HepG2 (cell line): ENCODE results near the gene INF2. TPM values are rescaled to one million over a fixed set of nuclear protein-coding genes. Genes with fewer than 3 reads are reported as not detected.

Experiments used
- CHD4 ChIP-seq: fragments of 200-600 bp; sonication (generic); IDR thresholded peaks from 2 replicates; pipeline ENCODE4 v1.7.0; 2017; ENCODE audit warnings: mild to moderate bottlenecking, low read length, borderline replicate concordance
- ETV5 ChIP-seq: IDR thresholded peaks from 2 replicates; pipeline ENCODE4 v1.6.1; 2018; ENCODE audit warnings: missing biosample characterization, missing genetic modification reagents, inconsistent platforms, borderline replicate concordance
- FOXP1 ChIP-seq, 2 experiments: fragments of 450-650 bp in 1 of 2; IDR thresholded peaks; 2 replicates each; pipeline ENCODE4 v1.6.1; 2017 to 2018; ENCODE audit warnings: antibody characterized with exemption in 1 of 2
- HMG20B ChIP-seq: conservative IDR thresholded peaks from 2 replicates; pipeline ENCODE4 v1.6.1; 2016; ENCODE audit warnings: missing genetic modification reagents, missing compliant biosample characterization
- HNF4A ChIP-seq: sonication (generic); formaldehyde crosslinking; IDR thresholded peaks from 2 replicates; pipeline ENCODE4 v1.4.0; 2020; ENCODE audit warnings: missing genetic modification reagents
- KDM2A ChIP-seq: sonication (generic); formaldehyde crosslinking; IDR thresholded peaks from 2 replicates; pipeline ENCODE4 v1.4.0; 2020; ENCODE audit warnings: low read depth, missing genetic modification reagents, borderline replicate concordance
- KLF11 ChIP-seq: IDR thresholded peaks from 2 replicates; pipeline ENCODE4 v1.6.1; 2016; ENCODE audit warnings: missing compliant biosample characterization
- KLF13 ChIP-seq: sonication (generic); formaldehyde crosslinking; IDR thresholded peaks from 2 replicates; pipeline ENCODE4 v1.4.0; 2020; ENCODE audit warnings: mild to moderate bottlenecking, missing genetic modification reagents
- MAFG ChIP-seq: sonication (generic); formaldehyde crosslinking; IDR thresholded peaks from 2 replicates; pipeline ENCODE4 v1.5.1; 2020; ENCODE audit warnings: mild to moderate bottlenecking, missing genetic modification reagents
- MIXL1 ChIP-seq: IDR thresholded peaks from 2 replicates; pipeline ENCODE4 v1.6.1; 2016
- NFAT5 ChIP-seq: sonication (generic); formaldehyde crosslinking; IDR thresholded peaks from 2 replicates; pipeline ENCODE4 v1.4.0; 2020; ENCODE audit warnings: missing genetic modification reagents
- NFKBIZ ChIP-seq: IDR thresholded peaks from 2 replicates; pipeline ENCODE4 v1.6.1; 2018; ENCODE audit warnings: missing genetic modification reagents, missing compliant biosample characterization
- ZBTB46 ChIP-seq: sonication (generic); formaldehyde crosslinking; IDR thresholded peaks from 2 replicates; pipeline ENCODE4 v1.4.0; 2020; ENCODE audit warnings: mild to moderate bottlenecking, missing genetic modification reagents, borderline replicate concordance
- ZMYM4 ChIP-seq: sonication (generic); formaldehyde crosslinking; IDR thresholded peaks from 2 replicates; pipeline ENCODE4 v1.8.1; 2023; ENCODE audit warnings: mild to moderate bottlenecking, missing genetic modification reagents
- ZNF30 ChIP-seq: sonication (generic); formaldehyde crosslinking; IDR thresholded peaks from 2 replicates; pipeline ENCODE4 v1.5.0; 2020; ENCODE audit warnings: mild to moderate bottlenecking, missing genetic modification reagents
- ZNF343 ChIP-seq: sonication (generic); formaldehyde crosslinking; IDR thresholded peaks from 2 replicates; pipeline ENCODE4 v1.4.0; 2020; ENCODE audit warnings: mild to moderate bottlenecking, missing genetic modification reagents
- ZNF383 ChIP-seq: sonication (generic); formaldehyde crosslinking; IDR thresholded peaks from 2 replicates; pipeline ENCODE4 v1.4.0; 2020; ENCODE audit warnings: missing genetic modification reagents, mild to moderate bottlenecking, borderline replicate concordance
- ZNF709 ChIP-seq: sonication (generic); formaldehyde crosslinking; IDR thresholded peaks from 2 replicates; pipeline ENCODE4 v1.5.0; 2020; ENCODE audit warnings: mild to moderate bottlenecking, missing genetic modification reagents
- ZNF749 ChIP-seq: sonication (generic); formaldehyde crosslinking; IDR thresholded peaks from 2 replicates; pipeline ENCODE4 v1.8.0; 2022; ENCODE audit warnings: mild to moderate bottlenecking, missing genetic modification reagents, moderate library complexity, borderline replicate concordance
- ZSCAN29 ChIP-seq: sonication (generic); formaldehyde crosslinking; conservative IDR thresholded peaks from 2 replicates; pipeline ENCODE4 v1.4.0; 2020; ENCODE audit warnings: mild to moderate bottlenecking, missing genetic modification reagents
- polyA plus RNA-seq, 8 experiments: library from polyadenylated mRNA; depleted of rRNA in 3 of 8; stranded (reverse) in 7 of 8; unstranded in 1 of 8; fragments of >200 nt; fragmentation: Illumina TruSeq in 4 of 8; extraction: Trizol in 4 of 8; gene quantifications; 2 replicates each; pipeline versions ENCODE4 v1.2.1 to v1.2.3, GENCODE V29; 2011 to 2016; ENCODE audit warnings: low read depth in 4 of 8, missing spikeins in 1 of 8, mixed read lengths in 1 of 8; ENCODE audit not compliant: insufficient read depth in 1 of 8
- total RNA-seq, 5 experiments: library from RNA; depleted of rRNA; stranded (reverse); fragments of >200 nt; fragmentation: Illumina TruSeq; extraction: Trizol; gene quantifications; 2 replicates each; pipeline ENCODE4 v1.2.3, GENCODE V29; 2016; ENCODE audit warnings: low read depth in 1 of 5
- TF ChIP-seq, protein P1 (sequence below): sonication (generic); formaldehyde crosslinking; IDR thresholded peaks from 2 replicates; pipeline ENCODE4 v1.4.0; 2020; ENCODE audit warnings: missing genetic modification reagents

Gene INF2
- total and polyA plus RNA-seq, 2 of the 13 experiments (the other 11 are each of a cell fraction or from before 2014, with no cell fraction given): 16.4 to 26.4 TPM

DNA sequence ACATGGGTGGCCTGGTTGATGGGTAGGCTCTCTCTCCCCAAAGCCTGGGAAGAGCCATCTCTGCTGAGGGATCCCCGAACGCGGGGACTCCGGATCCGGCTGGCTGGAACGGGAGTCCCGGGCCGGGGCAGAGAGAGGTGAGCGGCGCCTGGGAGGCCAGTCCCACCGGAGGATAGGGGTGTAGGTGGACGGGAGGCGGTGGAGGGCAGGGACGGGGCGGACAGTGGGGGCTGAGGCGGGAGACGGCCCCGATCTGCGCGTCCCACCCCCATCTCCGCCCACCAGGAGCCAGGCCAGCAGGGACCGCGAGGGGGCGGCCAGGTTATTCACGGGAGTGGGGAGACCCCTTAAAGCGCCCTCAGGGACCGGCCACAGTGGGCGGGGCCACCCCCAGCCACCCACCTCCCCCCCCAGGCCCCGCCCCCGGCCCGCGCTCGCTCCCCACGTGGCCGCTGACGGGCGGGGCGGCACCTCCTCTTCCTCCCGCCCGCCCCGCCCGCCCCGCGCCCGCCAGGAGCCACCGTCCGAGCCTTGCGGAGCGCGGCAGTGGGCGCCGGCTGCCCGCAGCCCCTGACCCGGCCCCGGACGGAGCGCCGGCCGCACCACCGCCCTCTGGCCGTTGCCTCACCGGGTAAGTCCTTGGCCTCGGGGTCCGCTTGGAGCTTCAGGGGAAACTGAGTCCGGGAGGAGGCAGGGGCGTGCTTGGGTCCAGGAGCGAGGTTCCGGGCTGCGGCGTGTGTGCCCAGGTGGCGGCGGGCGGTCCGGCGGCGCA is at the start of gene INF2 (continued):
- no peak; the same call in 1 of the 2 replicates for TF ChIP-seq NFAT5 (CRISPR knock-in tag)
- no peak for TF ChIP-seq ZNF709
- no peak for TF ChIP-seq ZNF749 (CRISPR knock-in tag)
- TF ChIP-seq NFKBIZ (CRISPR knock-in tag): no peak
- no peak for TF ChIP-seq ZNF383
- TF ChIP-seq ZNF30: no peak
- no peak for TF ChIP-seq MIXL1 (CRISPR knock-in tag)
- TF ChIP-seq HMG20B: no peak
- TF ChIP-seq, protein P1, sequence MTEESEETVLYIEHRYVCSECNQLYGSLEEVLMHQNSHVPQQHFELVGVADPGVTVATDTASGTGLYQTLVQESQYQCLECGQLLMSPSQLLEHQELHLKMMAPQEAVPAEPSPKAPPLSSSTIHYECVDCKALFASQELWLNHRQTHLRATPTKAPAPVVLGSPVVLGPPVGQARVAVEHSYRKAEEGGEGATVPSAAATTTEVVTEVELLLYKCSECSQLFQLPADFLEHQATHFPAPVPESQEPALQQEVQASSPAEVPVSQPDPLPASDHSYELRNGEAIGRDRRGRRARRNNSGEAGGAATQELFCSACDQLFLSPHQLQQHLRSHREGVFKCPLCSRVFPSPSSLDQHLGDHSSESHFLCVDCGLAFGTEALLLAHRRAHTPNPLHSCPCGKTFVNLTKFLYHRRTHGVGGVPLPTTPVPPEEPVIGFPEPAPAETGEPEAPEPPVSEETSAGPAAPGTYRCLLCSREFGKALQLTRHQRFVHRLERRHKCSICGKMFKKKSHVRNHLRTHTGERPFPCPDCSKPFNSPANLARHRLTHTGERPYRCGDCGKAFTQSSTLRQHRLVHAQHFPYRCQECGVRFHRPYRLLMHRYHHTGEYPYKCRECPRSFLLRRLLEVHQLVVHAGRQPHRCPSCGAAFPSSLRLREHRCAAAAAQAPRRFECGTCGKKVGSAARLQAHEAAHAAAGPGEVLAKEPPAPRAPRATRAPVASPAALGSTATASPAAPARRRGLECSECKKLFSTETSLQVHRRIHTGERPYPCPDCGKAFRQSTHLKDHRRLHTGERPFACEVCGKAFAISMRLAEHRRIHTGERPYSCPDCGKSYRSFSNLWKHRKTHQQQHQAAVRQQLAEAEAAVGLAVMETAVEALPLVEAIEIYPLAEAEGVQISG (CRISPR knock-in tag): peak; percentile 39; the same call in 1 of the 2 replicates
- TF ChIP-seq CHD4: no peak
- 0 out of 2 replicates have a peak, but pooled peaks have one; percentile 31 for TF ChIP-seq ZSCAN29 (CRISPR knock-in tag)
- TF ChIP-seq ZNF343: no peak
- TF ChIP-seq MAFG (CRISPR knock-in tag): no peak
- no peak for TF ChIP-seq FOXP1 (IDR thresholded peaks at IDR 0.05)
- no peak for TF ChIP-seq FOXP1 (CRISPR knock-in tag; IDR thresholded peaks at IDR 0.05)
- TF ChIP-seq KLF13 (CRISPR knock-in tag): no peak
- peak; percentile 59; the same call in 1 of the 2 replicates for TF ChIP-seq KDM2A (CRISPR knock-in tag)
- no peak for TF ChIP-seq ZMYM4 (CRISPR knock-in tag)
- TF ChIP-seq ZBTB46: 0 out of 2 replicates have a peak, but pooled peaks have one; percentile 35
- TF ChIP-seq HNF4A (CRISPR knock-in tag): no peak
- TF ChIP-seq KLF11 (CRISPR knock-in tag): 0 out of 2 replicates have a peak, but pooled peaks have one; percentile 6
- 0 out of 2 replicates have a peak, but pooled peaks have one; percentile 30 for TF ChIP-seq ETV5 (CRISPR knock-in tag)
